WTC11 (cell line): ENCODE results near the gene ESRRG. TPM values are rescaled to one million over a fixed set of nuclear protein-coding genes. Genes with fewer than 3 reads are reported as not detected.

ENCODE experiments used
- ATAC-seq: fragments of 200-7000 bp; cut with Tn5 transposase; 2 replicates; pipeline ENCODE4 v1.10.0; 2021; ENCODE audit warnings: mild to moderate bottlenecking, moderate library complexity
- CTCF ChIA-PET: fragments of 300-600 bp; sonication (Branson Sonifier 250); formaldehyde crosslinking; loops from one replicate; lab custom pipeline; 2021; ENCODE audit warnings: antibody characterized with exemption; lab: Charles Lee
- POLR2A ChIA-PET: fragments of 350-600 bp; sonication (Branson Sonifier 250); formaldehyde crosslinking; loops from one replicate; lab custom pipeline; 2021; ENCODE audit warnings: antibody characterized with exemption; lab: Charles Lee
- DNase-seq: peaks from one replicate; pipeline ENCODE4 v3.0.0; 2021; ENCODE audit warnings: low spot score
- H3K27ac Mint-ChIP-seq: 2 replicates; pipeline ENCODE4 v1.8.0; 2021; ENCODE audit warnings: mixed read lengths
- H3K27me3 Mint-ChIP-seq: 2 replicates; pipeline ENCODE4 v1.8.0; 2021; ENCODE audit warnings: low read depth, mild to moderate bottlenecking, moderate library complexity, mixed read lengths
- H3K36me3 Mint-ChIP-seq: 2 replicates; pipeline ENCODE4 v1.8.0; 2021; ENCODE audit warnings: mixed read lengths
- H3K4me1 Mint-ChIP-seq: 2 replicates; pipeline ENCODE4 v1.8.0; 2022; ENCODE audit warnings: mixed read lengths
- H3K4me3 Mint-ChIP-seq: 2 replicates; pipeline ENCODE4 v1.8.0; 2021; ENCODE audit warnings: mild to moderate bottlenecking, moderate library complexity, mixed read lengths
- H3K9me3 Mint-ChIP-seq: 2 replicates; pipeline ENCODE4 v1.8.0; 2021; ENCODE audit warnings: mixed read lengths
- FOXK1 ChIP-seq: sonication (generic); formaldehyde crosslinking; IDR thresholded peaks from 2 replicates; pipeline ENCODE4 v1.8.0; 2022; ENCODE audit warnings: mild to moderate bottlenecking, moderate library complexity, missing genetic modification reagents
- NFE2L1 ChIP-seq: sonication (generic); formaldehyde crosslinking; IDR thresholded peaks from 2 replicates; pipeline ENCODE4 v1.8.1; 2023; ENCODE audit warnings: missing genetic modification reagents
- NR2C2 ChIP-seq: sonication (generic); formaldehyde crosslinking; IDR thresholded peaks from 2 replicates; pipeline ENCODE4 v1.8.0; 2022; ENCODE audit warnings: mild to moderate bottlenecking, missing genetic modification reagents
- PRRX2 ChIP-seq: fragments of 250-450 bp; sonication (Bioruptor Pico); IDR thresholded peaks from 2 replicates; pipeline ENCODE4 v1.8.0; 2021; ENCODE audit warnings: mild to moderate bottlenecking
- ZNF219 ChIP-seq: sonication (generic); formaldehyde crosslinking; IDR thresholded peaks from 2 replicates; pipeline ENCODE4 v1.8.0; 2023; ENCODE audit warnings: missing genetic modification reagents, mild to moderate bottlenecking, borderline replicate concordance
- ZNF263 ChIP-seq: sonication (generic); formaldehyde crosslinking; IDR thresholded peaks from 2 replicates; pipeline ENCODE4 v1.8.1; 2022; ENCODE audit warnings: low read depth, mild to moderate bottlenecking, moderate library complexity, missing genetic modification reagents
- ZNF317 ChIP-seq: sonication (generic); formaldehyde crosslinking; IDR thresholded peaks from 2 replicates; pipeline ENCODE4 v1.8.1; 2023; ENCODE audit warnings: low read depth, mild to moderate bottlenecking, moderate library complexity, missing genetic modification reagents, borderline replicate concordance
- total RNA-seq: library from RNA; stranded (reverse); gene quantifications from 3 replicates; pipeline ENCODE4 v1.2.3, GENCODE V29; 2021
- TF ChIP-seq, protein P1 (sequence below): fragments of 200-600 bp; IDR thresholded peaks from 2 replicates; pipeline ENCODE4 v1.8.0; 2022; ENCODE audit warnings: antibody characterized with exemption
- TF ChIP-seq, protein P2 (sequence below): sonication (generic); formaldehyde crosslinking; IDR thresholded peaks from 2 replicates; pipeline ENCODE4 v1.8.0; 2022; ENCODE audit warnings: mild to moderate bottlenecking, missing genetic modification reagents
- TF ChIP-seq, protein P3 (sequence below): sonication (generic); formaldehyde crosslinking; IDR thresholded peaks from 2 replicates; pipeline ENCODE4 v1.8.1; 2023; ENCODE audit warnings: mild to moderate bottlenecking, moderate library complexity, missing genetic modification reagents
- TF ChIP-seq, protein P4 (sequence below): fragments of 250-450 bp; sonication (Bioruptor Pico); IDR thresholded peaks from 2 replicates; pipeline ENCODE4 v2.1.2; 2022; ENCODE audit warnings: mild to moderate bottlenecking, moderate library complexity
- TF ChIP-seq, protein P5 (sequence below): sonication (generic); formaldehyde crosslinking; IDR thresholded peaks from 2 replicates; pipeline ENCODE4 v1.8.1; 2022; ENCODE audit warnings: missing genetic modification reagents, borderline replicate concordance
- TF ChIP-seq, protein P6 (sequence below): sonication (generic); formaldehyde crosslinking; IDR thresholded peaks from 2 replicates; pipeline ENCODE4 v1.8.0; 2023; ENCODE audit warnings: missing genetic modification reagents

ESRRG gene
- total RNA-seq, 1 experiment from 2014 or later: 2.3 TPM

DNA sequence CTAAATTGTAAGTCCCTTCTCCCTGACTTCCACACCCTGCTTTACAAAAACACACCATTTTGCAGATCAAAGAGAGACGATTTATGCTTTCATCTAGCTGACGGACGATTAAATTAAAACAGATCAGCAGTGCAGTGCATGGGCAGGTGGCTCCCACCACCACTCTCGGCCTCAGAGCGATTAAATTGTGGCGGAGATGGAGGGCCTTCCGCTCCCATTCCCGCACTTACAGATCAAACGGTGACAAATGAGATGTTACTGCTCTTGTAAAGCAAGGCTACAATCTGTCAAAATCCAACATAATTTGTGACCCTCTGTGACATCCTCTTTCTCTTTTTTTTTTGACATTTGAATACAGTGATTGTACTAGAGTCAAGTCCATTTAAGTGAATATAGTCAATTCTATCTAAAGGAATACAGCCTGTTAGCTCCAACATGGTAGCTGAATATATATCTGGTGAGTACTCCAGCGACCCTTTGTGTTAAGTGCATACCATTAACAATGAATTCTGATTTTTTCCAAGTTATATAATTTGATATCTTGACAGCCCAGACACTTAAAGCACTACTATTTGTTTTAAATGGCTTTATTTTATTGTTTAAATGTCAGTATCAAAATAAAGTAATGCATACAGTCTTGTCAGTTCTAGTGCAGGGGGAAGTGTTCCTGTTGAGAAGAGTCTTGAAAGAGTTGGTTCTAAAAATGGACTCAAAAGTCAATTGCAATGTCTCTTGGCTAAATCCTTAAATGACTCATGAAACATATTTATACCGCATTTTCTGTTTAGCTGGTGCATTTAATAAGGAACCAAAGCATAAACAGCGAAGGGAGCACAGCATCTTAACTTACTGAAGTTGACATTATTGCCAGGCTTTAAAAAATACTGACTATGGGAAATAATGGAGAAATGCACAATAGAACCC, 109.0 kb downstream of the ESRRG start:
- ChIA-PET POLR2A (interaction anchor here (0.6 kb wide), 1 partner anchor 8 kb away, joined by 4 read pairs; no protein-coding TSS in a partner anchor), CTCF (no interaction called here)
- TF ChIP-seq FOXK1 (CRISPR knock-in tag) (no peak), ZNF317 (no peak)
- TF ChIP-seq, protein P1, sequence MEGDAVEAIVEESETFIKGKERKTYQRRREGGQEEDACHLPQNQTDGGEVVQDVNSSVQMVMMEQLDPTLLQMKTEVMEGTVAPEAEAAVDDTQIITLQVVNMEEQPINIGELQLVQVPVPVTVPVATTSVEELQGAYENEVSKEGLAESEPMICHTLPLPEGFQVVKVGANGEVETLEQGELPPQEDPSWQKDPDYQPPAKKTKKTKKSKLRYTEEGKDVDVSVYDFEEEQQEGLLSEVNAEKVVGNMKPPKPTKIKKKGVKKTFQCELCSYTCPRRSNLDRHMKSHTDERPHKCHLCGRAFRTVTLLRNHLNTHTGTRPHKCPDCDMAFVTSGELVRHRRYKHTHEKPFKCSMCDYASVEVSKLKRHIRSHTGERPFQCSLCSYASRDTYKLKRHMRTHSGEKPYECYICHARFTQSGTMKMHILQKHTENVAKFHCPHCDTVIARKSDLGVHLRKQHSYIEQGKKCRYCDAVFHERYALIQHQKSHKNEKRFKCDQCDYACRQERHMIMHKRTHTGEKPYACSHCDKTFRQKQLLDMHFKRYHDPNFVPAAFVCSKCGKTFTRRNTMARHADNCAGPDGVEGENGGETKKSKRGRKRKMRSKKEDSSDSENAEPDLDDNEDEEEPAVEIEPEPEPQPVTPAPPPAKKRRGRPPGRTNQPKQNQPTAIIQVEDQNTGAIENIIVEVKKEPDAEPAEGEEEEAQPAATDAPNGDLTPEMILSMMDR: no peak
- TF ChIP-seq, protein P2, sequence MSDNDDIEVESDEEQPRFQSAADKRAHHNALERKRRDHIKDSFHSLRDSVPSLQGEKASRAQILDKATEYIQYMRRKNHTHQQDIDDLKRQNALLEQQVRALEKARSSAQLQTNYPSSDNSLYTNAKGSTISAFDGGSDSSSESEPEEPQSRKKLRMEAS: no peak
- TF ChIP-seq, protein P3, sequence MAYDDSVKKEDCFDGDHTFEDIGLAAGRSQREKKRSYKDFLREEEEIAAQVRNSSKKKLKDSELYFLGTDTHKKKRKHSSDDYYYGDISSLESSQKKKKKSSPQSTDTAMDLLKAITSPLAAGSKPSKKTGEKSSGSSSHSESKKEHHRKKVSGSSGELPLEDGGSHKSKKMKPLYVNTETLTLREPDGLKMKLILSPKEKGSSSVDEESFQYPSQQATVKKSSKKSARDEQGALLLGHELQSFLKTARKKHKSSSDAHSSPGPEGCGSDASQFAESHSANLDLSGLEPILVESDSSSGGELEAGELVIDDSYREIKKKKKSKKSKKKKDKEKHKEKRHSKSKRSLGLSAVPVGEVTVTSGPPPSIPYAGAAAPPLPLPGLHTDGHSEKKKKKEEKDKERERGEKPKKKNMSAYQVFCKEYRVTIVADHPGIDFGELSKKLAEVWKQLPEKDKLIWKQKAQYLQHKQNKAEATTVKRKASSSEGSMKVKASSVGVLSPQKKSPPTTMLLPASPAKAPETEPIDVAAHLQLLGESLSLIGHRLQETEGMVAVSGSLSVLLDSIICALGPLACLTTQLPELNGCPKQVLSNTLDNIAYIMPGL (CRISPR knock-in tag): no peak
- ATAC-seq (no peak), DNase-seq (no peak)
- H3K27ac Mint-ChIP-seq: no peak overlapping the region
- no peaks in the 10 kb centered on the region for H3K27me3 Mint-ChIP-seq
- H3K4me3 Mint-ChIP-seq: no peak overlapping the region
- H3K36me3 Mint-ChIP-seq: no peaks in the 10 kb centered on the region
- H3K9me3 Mint-ChIP-seq: no peaks in the 10 kb centered on the region
- H3K4me1 Mint-ChIP-seq: peaks cover 16% of the 10 kb centered on the region

DNA sequence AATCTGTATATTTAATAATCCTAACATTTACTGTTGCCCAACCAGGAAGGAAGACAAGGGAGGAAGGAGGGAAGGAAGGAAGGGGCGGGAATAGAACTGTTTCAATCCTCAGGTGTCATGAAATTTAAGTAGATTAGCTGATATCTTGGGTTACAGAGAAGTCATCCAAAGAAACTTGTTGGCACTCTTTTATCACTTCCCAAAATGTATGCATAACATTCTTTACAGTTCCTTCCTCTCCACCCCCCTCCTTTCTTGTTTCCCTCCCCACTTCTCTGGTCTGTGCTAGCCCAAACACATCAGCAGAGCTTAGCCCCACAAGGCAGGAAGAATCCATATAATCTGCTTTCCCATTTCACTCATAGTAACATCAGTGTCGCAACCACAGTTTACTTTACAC, 110.9 kb downstream of the ESRRG start:
- TF ChIP-seq ZNF219: no peak
- no peak for TF ChIP-seq NR2C2
- no peak for TF ChIP-seq PRRX2 (CRISPR knock-in tag)
- TF ChIP-seq, protein P4, sequence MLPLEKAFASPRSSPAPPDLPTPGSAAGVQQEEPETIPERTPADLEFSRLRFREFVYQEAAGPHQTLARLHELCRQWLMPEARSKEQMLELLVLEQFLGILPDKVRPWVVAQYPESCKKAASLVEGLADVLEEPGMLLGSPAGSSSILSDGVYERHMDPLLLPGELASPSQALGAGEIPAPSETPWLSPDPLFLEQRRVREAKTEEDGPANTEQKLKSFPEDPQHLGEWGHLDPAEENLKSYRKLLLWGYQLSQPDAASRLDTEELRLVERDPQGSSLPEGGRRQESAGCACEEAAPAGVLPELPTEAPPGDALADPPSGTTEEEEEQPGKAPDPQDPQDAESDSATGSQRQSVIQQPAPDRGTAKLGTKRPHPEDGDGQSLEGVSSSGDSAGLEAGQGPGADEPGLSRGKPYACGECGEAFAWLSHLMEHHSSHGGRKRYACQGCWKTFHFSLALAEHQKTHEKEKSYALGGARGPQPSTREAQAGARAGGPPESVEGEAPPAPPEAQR: no peak
- no peak for TF ChIP-seq ZNF317
- TF ChIP-seq NFE2L1: no peak
- no peak for TF ChIP-seq ZNF263 (CRISPR knock-in tag)
- TF ChIP-seq, protein P5, sequence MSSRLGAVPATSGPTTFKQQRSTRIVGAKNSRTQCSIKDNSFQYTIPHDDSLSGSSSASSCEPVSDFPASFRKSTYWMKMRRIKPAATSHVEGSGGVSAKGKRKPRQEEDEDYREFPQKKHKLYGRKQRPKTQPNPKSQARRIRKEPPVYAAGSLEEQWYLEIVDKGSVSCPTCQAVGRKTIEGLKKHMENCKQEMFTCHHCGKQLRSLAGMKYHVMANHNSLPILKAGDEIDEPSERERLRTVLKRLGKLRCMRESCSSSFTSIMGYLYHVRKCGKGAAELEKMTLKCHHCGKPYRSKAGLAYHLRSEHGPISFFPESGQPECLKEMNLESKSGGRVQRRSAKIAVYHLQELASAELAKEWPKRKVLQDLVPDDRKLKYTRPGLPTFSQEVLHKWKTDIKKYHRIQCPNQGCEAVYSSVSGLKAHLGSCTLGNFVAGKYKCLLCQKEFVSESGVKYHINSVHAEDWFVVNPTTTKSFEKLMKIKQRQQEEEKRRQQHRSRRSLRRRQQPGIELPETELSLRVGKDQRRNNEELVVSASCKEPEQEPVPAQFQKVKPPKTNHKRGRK (CRISPR knock-in tag): no peak
- TF ChIP-seq, protein P6, sequence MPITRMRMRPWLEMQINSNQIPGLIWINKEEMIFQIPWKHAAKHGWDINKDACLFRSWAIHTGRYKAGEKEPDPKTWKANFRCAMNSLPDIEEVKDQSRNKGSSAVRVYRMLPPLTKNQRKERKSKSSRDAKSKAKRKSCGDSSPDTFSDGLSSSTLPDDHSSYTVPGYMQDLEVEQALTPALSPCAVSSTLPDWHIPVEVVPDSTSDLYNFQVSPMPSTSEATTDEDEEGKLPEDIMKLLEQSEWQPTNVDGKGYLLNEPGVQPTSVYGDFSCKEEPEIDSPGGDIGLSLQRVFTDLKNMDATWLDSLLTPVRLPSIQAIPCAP (CRISPR knock-in tag): no peak
- POLR2A ChIA-PET: no interaction called here
- Mint-ChIP-seq H3K9me3 (no peaks in the 10 kb centered on the region), H3K27me3 (no peaks in the 10 kb centered on the region), H3K4me1 (peaks cover 16% of the 10 kb centered on the region), H3K36me3 (no peaks in the 10 kb centered on the region), H3K27ac (no peak overlapping the region), H3K4me3 (no peak overlapping the region)
- DNase-seq: no peak
- no peak for ATAC-seq
- CTCF ChIA-PET: no interaction called here
